ENCODE results near the gene HBQ1. TPM values are rescaled to one million over a fixed set of nuclear protein-coding genes. Genes with fewer than 3 reads are reported as not detected.

Gene HBQ1
- total RNA-seq, 4 donors from 2014 or later: 1.2 TPM; not detected in 3

- Histone ChIP-seq H3K36me3 (no peaks in the 10 kb centered on the region), H3K4me3 (peak overlapping the region; percentile 71 to 89 (median 72)), H3K9me3 (no peaks in the 10 kb centered on the region), H3K4me1 (peaks cover 6 to 17% (median 12%) of the 10 kb centered on the region in 4 donors), H3K27me3 (peaks cover 0 to 7% (median 0%) of the 10 kb centered on the region in 4 donors), H3K27ac (replicated peaks in 1 of 4) (peak overlapping the region; percentile 79 to 88 (median 87))
- intact Hi-C loops (cut with DNase I): no loop called here
- DNase-seq (ENCODE audit: extremely low spot score): no peak
- no peak for TF ChIP-seq EP300 (IDR thresholded peaks at IDR 0.05)
- TF ChIP-seq POLR2AphosphoS5 (IDR thresholded peaks at IDR 0.05): no peak
- 3% methylated on average over 14 of the region's 30 CpGs for WGBS
Observed at GRCh38 chr16:138049-138417, 42.2 kb upstream of the HBQ1 start.

- Histone ChIP-seq H3K4me3 (no peak overlapping the region), H3K36me3 (no peaks in the 10 kb centered on the region), H3K9me3 (no peaks in the 10 kb centered on the region), H3K27ac (replicated peaks in 1 of 4) (no peak overlapping the region), H3K4me1 (peaks cover 6 to 17% (median 12%) of the 10 kb centered on the region in 4 donors), H3K27me3 (peaks cover 0 to 11% (median 2%) of the 10 kb centered on the region in 4 donors)
- TF ChIP-seq, protein P1, sequence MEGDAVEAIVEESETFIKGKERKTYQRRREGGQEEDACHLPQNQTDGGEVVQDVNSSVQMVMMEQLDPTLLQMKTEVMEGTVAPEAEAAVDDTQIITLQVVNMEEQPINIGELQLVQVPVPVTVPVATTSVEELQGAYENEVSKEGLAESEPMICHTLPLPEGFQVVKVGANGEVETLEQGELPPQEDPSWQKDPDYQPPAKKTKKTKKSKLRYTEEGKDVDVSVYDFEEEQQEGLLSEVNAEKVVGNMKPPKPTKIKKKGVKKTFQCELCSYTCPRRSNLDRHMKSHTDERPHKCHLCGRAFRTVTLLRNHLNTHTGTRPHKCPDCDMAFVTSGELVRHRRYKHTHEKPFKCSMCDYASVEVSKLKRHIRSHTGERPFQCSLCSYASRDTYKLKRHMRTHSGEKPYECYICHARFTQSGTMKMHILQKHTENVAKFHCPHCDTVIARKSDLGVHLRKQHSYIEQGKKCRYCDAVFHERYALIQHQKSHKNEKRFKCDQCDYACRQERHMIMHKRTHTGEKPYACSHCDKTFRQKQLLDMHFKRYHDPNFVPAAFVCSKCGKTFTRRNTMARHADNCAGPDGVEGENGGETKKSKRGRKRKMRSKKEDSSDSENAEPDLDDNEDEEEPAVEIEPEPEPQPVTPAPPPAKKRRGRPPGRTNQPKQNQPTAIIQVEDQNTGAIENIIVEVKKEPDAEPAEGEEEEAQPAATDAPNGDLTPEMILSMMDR (IDR thresholded peaks at IDR 0.05): no peak
- TF ChIP-seq POLR2A (IDR thresholded peaks at IDR 0.05; ENCODE audit: low read depth): no peak
- TF ChIP-seq POLR2AphosphoS5 (IDR thresholded peaks at IDR 0.05): no peak
- no peak for TF ChIP-seq EP300 (IDR thresholded peaks at IDR 0.05)
- DNase-seq (ENCODE audit: extremely low spot score): no peak
- intact Hi-C loops (cut with DNase I): no loop called here
- WGBS: 71% methylated on average over 10 of the region's 10 CpGs
Observed at GRCh38 chr16:140175-140857, 39.9 kb upstream of the HBQ1 start.

- intact Hi-C loops (cut with DNase I): no loop called here
- 76% methylated on average over 12 of the region's 12 CpGs for WGBS
- no peak overlapping the region for H3K4me3 ChIP-seq
- H3K4me1 ChIP-seq: peaks cover 3 to 12% (median 8%) of the 10 kb centered on the region in 4 donors
- TF ChIP-seq EP300 (IDR thresholded peaks at IDR 0.05) (no peak), POLR2A (IDR thresholded peaks at IDR 0.05; ENCODE audit: low read depth) (no peak), POLR2AphosphoS5 (IDR thresholded peaks at IDR 0.05) (no peak)
- TF ChIP-seq, protein P1 (IDR thresholded peaks at IDR 0.05): no peak
- no peaks in the 10 kb centered on the region for H3K9me3 ChIP-seq
- H3K27me3 ChIP-seq: peaks cover 0 to 32% (median 2%) of the 10 kb centered on the region in 4 donors
- no peak for DNase-seq (ENCODE audit: extremely low spot score)
- no peak overlapping the region for H3K27ac ChIP-seq (replicated peaks in 1 of 4)
- no peaks in the 10 kb centered on the region for H3K36me3 ChIP-seq
Observed at GRCh38 chr16:142405-142967, 37.8 kb upstream of the HBQ1 start.

GRCh38 chr16:143047-143446 lies 37.2 kb upstream of the HBQ1 start:
- Histone ChIP-seq H3K4me3 (no peak overlapping the region), H3K27me3 (peaks cover 0 to 36% (median 2%) of the 10 kb centered on the region in 4 donors), H3K27ac (replicated peaks in 1 of 4) (no peak overlapping the region), H3K36me3 (no peaks in the 10 kb centered on the region), H3K9me3 (no peaks in the 10 kb centered on the region), H3K4me1 (peaks cover 0 to 8% (median 3%) of the 10 kb centered on the region in 4 donors)
- intact Hi-C loops (cut with DNase I): no loop called here
- TF ChIP-seq POLR2A (IDR thresholded peaks at IDR 0.05; ENCODE audit: low read depth): no peak
- TF ChIP-seq, protein P1 (IDR thresholded peaks at IDR 0.05): no peak
- no peak for TF ChIP-seq EP300 (IDR thresholded peaks at IDR 0.05)
- TF ChIP-seq POLR2AphosphoS5 (IDR thresholded peaks at IDR 0.05): no peak
- no peak for DNase-seq (ENCODE audit: extremely low spot score)
- WGBS: 84% methylated on average over 6 of the region's 6 CpGs

GRCh38 chr16:143456-143855 lies 36.8 kb upstream of the HBQ1 start:
- intact Hi-C loops (cut with DNase I): no loop called here

More at GRCh38 chr16:143456-143855, 36.8 kb upstream of the HBQ1 start:
- Histone ChIP-seq H3K4me3 (no peak overlapping the region), H3K27ac (replicated peaks in 1 of 4) (no peak overlapping the region), H3K4me1 (peaks cover 0 to 8% (median 3%) of the 10 kb centered on the region in 4 donors), H3K27me3 (peaks cover 0 to 40% (median 2%) of the 10 kb centered on the region in 4 donors), H3K9me3 (no peaks in the 10 kb centered on the region), H3K36me3 (no peaks in the 10 kb centered on the region)
- DNase-seq (ENCODE audit: extremely low spot score): no peak
- TF ChIP-seq EP300 (IDR thresholded peaks at IDR 0.05): no peak
- WGBS: 73% methylated on average over 6 of the region's 6 CpGs

All from esophagus muscularis mucosa (tissue), 4 donors.